NCI-H69 (cell line): ENCODE measurements around the gene DBNL.

Source experiments
- DNase-seq: peaks from one replicate; lab custom pipeline; 2025; lab: John Stamatoyannopoulos, UW

The DBNL gene

GRCh38 chr7:44100458-44101302, 56.2 kb downstream of the DBNL start:
- no peak for DNase-seq

- no peak for DNase-seq
Measured at GRCh38 chr7:44101303-44101965, 56.9 kb downstream of the DBNL start.

- DNase-seq = no peak
Measured at GRCh38 chr7:44101966-44102845, 57.7 kb downstream of the DBNL start.

GRCh38 chr7:44102846-44103565, 58.5 kb downstream of the DBNL start:
- DNase-seq = no peak

GRCh38 chr7:44103566-44103922, 59.0 kb downstream of the DBNL start:
- DNase-seq = no peak

GRCh38 chr7:44103923-44104859, 59.7 kb downstream of the DBNL start, which contains the start of gene AEBP1:
TSS of gene AEBP1 (plus strand) at chr7:44104345. CDS start at chr7:44104666, 321 bp downstream.
- peak; percentile 86 for DNase-seq

GRCh38 chr7:44104860-44105771, 60.6 kb downstream of the DBNL start:
- peak; percentile 67 for DNase-seq

- no peak for DNase-seq
Measured at GRCh38 chr7:44105832-44106231, 61.3 kb downstream of the DBNL start.

GRCh38 chr7:44106311-44107065, 62.0 kb downstream of the DBNL start:
- DNase-seq = no peak

GRCh38 chr7:44107116-44107960, 62.8 kb downstream of the DBNL start:
- DNase-seq = no peak

- DNase-seq = no peak
Measured at GRCh38 chr7:44107961-44108767, 63.7 kb downstream of the DBNL start.

GRCh38 chr7:44108768-44109750, 64.6 kb downstream of the DBNL start:
- DNase-seq = no peak

GRCh38 chr7:44109991-44110390, 65.5 kb downstream of the DBNL start:
- no peak for DNase-seq

- DNase-seq = no peak
Measured at GRCh38 chr7:44110719-44111635, 66.5 kb downstream of the DBNL start.
